Germinal center (tissue), 1 donor: ENCODE data around the gene WASL.
"Not testable (repeated sequence)": the region's sequence is repeated elsewhere in the genome, so short reads cannot be mapped to it uniquely, and the experiment has no call there.

Experiments used
- DNase-seq: peaks from one replicate; pipeline ENCODE4 v3.0.0; 2012; ENCODE audit warnings: mixed read lengths, low spot score

The WASL gene

DNA sequence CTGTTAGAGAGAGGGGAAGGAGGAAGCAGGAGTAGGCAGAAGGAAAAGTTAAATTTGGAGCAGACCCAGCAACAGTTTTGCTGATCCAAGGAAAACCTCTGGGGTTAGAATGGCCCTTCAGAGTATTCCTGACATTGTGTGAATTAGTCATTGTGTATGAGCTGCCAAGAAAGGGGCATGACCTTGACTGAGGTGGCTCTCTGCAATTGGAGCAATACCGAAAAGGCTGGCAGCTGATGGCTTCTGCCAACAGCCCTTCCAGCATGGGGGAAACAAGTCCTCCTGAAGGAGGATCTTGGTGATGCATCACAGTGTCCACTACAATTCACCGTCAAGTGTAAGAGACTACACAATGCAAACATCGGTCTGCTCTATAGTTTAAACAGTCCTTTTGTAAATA lies 20.6 kb upstream of the WASL start:
- no peak for DNase-seq

- DNase-seq, result no peak
Measured at GRCh38 chr7:123768493-123768892, 19.7 kb upstream of the WASL start.

DNA sequence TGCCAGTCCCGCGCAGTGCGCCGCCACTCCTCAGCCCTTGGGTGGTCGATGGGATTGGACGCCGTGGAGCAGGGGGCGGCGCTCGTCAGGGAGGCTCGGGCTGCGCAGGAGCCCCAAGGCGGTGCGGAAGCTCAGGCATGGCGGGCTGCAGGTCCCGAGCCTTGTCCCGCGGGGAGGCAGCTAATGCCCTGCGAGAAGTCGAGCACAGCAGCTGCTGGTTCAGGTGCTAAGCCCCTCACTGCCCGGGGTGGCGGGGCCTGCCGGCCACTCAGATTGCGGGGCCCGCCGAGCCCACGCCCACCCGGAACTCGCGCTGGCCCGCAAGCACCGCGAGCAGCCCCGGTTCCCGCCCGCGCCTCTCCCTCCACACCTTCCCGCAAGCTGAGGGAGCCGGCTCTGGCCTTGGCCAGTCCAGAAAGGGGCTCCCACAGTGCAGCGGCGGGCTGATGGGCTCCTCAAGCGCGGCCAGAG lies 14.4 kb upstream of the WASL start:
- DNase-seq, result no peak

DNA sequence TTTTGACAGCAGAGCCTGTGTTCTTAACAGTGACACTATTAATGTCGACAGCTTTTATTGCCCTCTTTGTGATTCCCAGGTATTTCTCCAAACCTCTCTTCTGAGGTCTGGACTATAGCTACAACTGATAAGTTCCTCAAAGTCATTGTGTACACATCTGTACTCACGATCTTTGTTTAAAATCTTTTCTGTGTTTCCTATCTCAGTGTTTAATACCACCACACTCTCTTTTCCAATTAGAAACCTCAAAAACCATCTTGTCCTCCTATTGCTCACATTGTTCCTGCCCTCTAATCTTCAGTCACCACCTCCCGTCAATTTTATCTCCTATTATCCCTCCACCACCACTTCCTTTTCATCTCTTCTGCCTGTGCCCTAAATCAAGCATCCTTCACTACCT lies 12.9 kb upstream of the WASL start:
- no peak for DNase-seq

DNA sequence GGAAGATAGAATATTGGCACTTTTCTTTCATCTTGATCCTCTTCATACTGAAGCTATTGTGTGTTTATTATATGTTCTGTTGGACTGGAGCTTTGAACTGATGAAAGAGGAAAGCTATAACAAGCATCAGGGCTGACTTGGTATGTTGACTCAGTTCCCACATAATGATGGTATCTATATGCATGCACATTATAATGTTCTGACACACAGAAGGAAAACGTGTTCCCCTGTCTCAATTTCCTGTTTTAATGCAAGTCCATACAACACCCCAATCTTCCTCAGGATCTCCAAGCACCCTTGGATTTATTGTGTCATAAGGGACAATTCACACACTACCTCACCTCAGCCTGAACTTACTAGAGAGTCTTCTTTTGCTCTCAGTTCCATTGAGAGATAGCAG lies 8.3 kb upstream of the WASL start:
- no peak for DNase-seq

- no peak for DNase-seq
Measured at GRCh38 chr7:123755338-123755737, 6.5 kb upstream of the WASL start.

DNA sequence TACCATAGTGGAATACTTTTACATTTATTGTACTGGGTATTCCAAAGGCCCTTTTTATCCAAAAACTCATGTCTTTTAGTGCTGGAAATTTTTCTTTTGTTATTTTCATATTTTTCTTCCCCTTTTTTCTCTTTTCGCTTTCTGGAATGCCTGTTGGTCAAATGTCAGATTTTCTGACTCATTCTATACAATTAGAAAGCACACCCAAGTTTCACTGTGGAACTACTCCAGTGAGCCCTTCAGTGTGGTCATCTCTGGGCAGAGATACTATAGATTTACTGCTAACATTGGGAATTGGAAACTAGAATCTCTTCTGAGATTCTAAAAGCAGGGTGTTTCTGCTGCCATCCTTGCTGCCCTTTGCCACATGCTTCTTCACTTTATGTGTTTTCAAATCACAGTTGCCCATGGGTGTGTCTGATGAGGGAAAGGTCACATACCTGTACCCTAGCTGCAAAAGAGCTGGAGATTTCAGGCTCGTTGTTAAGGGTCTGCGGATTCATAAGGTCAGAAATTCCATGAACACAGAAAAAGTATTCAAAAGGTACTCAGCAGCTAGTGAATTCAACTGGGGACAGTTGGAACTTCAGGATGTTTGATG lies 5.6 kb upstream of the WASL start:
- no peak for DNase-seq

GRCh38 chr7:123752534-123752933 lies 3.7 kb upstream of the WASL start:
- DNase-seq, result no peak

- DNase-seq, result no peak
Measured at GRCh38 chr7:123751821-123752220, 3.0 kb upstream of the WASL start.

- DNase-seq, result no peak
Measured at GRCh38 chr7:123750389-123751230, 1.8 kb upstream of the WASL start.

DNA sequence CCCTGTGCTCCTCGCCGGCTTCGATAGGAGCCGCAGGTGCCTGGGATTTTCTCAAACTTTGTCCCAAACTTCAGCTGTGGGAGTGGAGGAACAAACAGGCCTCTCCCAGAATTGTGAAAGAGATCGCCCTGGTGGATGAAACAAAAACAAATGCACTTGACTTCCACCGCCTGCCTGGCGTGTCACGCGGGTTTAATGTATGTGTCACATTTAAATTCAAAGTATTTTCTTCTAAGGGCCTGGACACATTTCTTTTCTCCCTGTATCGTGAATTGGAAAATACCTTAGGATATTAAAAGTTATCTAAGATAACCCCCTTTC lies 694 bp upstream of the WASL start:
- peak; percentile 37 for DNase-seq

- peak; percentile 64 for DNase-seq
Measured at GRCh38 chr7:123748171-123748733, 551 bp downstream of the WASL start.

DNA sequence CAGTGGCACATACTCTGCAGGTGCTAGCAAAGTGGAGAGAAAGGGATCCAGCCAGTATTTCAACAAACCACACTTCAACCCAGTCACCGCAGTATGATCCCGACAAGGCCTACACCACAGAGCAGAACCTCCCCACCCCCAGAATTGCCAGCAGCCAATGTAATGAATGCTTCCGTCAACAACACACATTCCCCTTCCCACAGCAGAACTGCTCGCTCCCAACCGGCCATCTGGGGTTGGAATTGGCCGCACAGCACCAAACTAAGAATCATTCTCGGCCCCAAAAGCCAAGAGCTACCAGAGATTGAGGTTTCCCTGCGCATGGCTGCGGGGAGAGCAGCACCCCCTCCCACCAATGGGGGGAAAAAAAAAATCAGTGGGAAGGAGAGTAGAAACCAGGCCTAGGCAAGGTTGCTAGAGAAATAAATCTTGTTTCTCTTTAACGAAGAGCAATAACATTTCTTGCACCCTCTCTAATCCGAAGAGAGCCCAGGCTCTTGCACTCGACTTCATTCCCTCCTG lies 1.1 kb downstream of the WASL start:
- DNase-seq, result no peak

DNA sequence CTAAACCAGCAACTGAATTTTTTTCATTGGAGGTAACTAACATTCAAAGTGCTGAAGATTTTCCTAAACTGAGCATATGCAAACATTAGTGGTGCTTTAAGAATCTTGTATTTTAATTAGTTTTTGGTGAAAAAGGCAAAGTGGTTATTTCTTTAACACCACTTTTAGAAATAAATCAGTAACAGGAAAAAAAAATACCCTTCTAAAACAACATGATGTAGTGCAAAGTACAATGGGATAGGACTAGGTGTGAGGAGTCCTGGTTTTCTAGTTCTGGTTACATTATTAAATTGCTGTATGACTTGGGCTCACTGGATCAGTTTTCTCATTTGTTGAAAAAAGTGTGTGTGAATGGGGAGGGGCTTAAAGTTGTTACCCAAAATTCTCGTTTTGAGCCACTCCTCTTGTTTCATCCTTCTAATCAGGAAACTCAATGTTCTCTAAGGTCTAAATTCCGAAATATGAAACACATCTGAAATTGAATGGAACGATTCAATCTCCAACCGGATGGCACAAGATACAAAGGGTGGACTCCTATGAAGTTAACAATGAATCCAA lies 1.8 kb downstream of the WASL start:
- DNase-seq, result no peak

DNA sequence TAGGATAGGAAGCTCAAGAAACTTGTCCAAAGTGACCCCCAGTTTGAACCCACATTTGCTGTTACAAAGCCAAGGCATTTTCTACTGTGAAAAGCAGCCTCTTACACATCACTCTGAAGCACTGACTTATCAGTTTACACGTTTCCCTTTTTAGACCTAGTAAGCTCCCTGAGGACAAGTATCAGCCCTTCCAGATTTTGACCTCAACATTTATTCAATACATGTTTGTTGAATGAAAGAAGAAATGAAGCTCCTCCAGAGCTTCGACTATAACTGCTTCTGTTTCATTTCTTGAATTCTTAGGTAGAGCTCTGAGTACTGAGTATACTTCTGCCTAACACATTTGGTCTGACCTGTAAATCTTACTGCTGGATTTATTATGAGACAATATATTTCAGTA lies 2.7 kb downstream of the WASL start:
- DNase-seq, result no peak

DNA sequence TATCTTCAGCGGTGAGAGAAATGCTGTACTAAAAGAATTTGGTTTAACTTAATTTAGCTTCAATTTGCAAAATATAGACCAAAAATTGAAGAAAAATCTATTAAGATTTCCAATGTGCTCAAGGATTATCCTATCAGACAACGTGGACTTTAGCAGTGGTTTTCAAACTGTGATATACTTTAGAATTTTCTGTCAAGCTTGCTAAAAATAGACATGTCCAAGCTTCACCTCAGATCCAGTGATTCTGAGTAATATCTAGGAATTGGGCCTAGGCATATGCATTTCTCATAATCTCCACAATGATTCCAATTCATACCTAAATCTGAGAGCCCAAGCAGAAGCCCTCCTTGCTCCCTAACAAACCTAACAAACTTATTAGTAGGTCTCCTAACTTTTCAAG lies 3.4 kb downstream of the WASL start:
- no peak for DNase-seq

DNA sequence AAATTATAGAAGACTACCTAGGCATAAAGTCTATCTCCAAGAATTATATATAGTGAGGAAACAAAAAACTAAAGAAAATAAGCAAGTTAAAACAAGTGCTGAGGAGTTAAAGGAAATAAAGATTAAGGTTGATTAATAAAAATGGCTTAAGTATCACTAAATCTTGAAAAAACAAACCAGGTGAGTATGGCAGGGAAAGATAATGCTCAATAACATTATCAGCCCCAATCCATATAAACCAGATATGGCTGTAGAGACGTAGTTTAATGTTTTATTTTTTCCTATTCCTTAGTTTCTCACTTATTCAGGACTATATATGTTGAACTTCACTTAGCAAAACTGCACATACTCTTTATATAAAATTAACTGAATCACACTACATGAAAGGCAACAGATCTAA lies 4.4 kb downstream of the WASL start:
- no peak for DNase-seq

DNA sequence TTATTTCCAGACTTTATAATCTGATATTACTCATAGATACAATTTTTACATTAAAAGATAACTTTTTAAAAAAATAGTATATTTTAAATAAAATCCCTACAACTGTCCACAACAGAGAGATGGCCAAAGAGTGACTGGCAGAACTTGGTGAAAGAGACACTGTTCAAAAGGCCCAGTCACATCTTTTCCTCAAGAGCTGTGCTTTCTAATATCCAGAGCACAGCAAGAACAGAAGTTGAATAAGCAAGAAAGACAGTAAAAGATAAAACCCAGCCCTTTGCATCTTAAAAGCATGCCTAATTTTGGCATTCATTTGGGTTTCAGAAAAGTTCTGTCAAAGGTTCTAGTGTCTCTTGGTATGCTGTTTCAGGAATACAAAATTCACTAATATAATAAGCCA lies 6.9 kb downstream of the WASL start:
- no peak for DNase-seq

- no peak for DNase-seq
Measured at GRCh38 chr7:123738808-123739207, 10.0 kb downstream of the WASL start.

- DNase-seq, result no peak
Measured at GRCh38 chr7:123738356-123738755, 10.4 kb downstream of the WASL start.

GRCh38 chr7:123737168-123737674 lies 11.6 kb downstream of the WASL start:
- DNase-seq, result not testable (repeated sequence)

- DNase-seq, result no peak
Measured at GRCh38 chr7:123735539-123735938, 13.3 kb downstream of the WASL start.

DNA sequence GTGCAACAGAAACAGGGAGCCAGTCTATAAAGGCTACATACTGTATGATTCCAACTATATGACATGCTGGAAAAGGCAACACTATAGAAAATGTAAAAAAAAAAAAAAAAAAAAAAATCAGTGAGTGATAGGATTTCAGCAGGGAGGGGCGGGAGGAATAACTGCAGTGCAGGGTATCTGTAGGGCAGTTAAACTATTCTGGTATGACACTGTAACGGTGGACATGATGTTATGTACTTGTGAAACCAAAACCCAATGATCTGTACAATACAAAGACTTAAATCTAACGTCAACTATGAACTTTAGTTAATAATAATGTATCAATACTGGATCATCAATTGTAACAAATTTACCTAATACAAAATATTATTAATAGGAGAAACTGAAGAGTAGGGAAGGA lies 14.3 kb downstream of the WASL start:
- DNase-seq, result no peak
